NCI-H1048 (cell line): Measurements from ENCODE around the gene HRNR.
"Not testable (repeated sequence)": the region's sequence is repeated elsewhere in the genome, so short reads cannot be mapped to it uniquely, and the experiment has no call there.

ENCODE experiments used
- DNase-seq: peaks from one replicate; lab custom pipeline; 2025; lab: John Stamatoyannopoulos, UW

The HRNR gene

DNA sequence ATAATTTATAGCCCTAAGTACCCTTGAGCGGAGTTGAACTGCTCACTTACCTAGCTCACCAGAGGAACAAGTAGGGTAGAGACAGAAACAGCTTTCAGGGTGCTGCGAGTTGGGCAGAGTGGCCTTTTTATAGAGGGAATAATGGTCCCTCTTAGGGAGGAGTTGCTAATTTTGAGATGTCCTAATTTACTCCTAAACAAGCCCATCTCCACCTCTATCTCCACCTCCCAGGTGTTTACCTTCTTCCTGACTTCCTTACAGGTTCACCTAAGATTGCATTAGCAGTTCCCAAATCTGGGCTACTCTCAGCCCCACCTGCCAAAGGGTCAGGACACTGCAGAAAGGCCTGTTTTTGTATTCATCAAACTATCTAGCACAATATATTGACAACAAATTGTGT is at the start of gene HRNR:
Gene HRNR (minus strand): TSS at position 101 of the 400 bp plus-strand sequence. CDS start 940 bp downstream, outside the sequence.
- DNase-seq: no peak

DNA sequence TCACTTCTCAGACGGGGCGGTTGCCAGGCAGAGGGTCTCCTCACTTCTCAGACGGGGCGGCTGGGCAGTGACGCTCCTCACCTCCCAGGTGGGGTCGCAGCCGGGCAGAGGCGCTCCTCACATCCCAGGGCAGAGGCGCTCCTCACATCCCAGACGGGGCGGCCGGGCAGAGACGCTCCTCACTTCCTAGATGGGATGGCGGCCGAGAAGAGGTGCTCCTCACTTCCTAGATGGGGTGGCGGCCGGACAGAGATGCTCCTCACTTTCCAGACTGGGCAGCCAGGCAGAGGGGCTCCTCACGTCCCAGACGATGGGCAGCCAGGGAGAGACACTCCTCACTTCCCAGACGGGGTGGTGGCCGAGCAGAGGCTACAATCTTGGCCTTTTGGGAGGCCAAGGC is 32.4 kb upstream of the HRNR start:
- not testable (repeated sequence) for DNase-seq

DNA sequence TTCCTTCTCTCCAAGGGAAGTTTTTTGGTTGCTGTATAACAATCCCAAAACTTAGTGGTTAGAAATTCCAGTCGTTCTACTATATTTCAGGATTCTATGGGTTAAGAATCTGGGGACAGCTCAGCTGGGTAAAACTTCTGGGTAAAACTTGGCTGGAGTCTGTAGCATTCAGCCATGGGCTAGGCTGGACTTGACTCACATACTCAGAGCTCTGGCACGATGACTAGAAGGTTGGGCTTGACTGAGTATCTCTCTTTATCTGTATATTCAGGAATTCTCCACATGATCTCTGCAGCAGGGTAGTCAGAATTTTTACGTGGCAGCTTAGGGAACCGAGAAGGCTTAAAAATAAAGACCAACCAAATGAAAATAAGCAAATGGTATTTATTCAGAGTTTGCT is 28.2 kb upstream of the HRNR start:
- DNase-seq: no peak

DNA sequence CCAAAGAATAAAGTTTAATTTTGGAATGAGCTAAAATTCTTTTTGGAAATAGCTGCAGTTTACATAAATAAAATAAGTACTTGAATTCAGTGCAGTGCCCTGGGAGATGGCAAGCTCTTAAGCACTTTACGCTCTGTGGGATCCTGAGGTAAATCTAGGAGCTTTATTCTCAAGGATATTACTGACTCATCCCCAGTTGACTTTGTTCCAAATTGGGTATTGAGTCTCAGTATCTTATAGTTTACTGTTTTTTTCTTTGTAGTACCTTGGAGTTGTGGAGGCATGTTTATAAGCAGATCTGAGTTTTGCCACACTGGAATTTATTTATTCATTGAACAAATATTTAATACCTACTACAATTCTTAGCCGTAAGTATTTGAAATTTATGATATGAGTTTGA is 27.4 kb upstream of the HRNR start:
- DNase-seq: no peak

DNA sequence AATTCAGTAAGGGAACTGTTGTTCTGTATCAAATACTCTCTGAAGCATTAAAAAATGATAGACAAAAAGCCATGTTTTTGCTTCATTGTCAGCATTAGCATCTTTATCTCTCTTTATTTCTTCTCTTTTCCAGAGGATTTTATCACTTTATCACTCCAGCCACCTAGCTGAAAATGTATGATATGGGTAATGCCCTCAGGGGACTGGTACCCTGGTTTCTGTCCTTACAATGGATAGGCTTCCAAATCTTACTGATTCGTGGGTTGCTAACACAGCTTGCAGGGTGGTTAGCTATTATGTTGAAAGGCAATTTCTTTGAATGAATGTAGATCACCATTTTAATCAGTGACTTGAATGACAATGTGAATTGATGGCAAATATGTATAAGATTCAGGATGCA is 23.3 kb upstream of the HRNR start:
- no peak for DNase-seq

DNA sequence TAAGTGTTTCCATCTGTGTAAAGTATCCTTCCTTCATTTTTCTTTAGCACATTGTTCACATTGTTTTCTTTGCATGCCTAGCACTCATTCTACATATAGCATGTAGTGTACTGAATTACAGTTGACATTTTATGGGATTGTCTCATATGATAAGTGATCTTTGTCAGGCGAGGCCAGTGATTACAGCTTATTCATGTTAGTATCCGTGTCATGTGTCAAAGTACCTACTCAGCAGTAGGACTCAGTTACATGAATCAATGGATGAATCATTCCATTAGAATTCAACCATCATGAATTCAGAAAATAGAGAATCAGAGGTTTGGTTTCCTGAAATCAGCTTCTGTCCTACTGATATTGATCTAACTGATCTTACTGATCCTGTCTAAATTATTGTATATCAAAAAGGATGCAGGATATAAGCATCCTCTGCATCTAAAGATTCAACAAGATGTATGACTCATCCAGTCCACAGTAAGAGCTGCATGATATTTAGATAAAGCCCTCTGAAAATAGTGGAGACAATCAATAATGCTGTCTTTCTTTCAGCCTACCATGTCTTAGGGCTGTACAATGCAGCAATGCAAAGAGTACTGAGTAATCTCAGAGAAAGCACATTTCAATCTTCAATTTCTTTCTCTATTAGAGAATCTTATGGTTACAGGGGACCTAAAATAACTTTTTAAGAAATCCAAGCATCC is 20.7 kb upstream of the HRNR start:
- no peak for DNase-seq

DNA sequence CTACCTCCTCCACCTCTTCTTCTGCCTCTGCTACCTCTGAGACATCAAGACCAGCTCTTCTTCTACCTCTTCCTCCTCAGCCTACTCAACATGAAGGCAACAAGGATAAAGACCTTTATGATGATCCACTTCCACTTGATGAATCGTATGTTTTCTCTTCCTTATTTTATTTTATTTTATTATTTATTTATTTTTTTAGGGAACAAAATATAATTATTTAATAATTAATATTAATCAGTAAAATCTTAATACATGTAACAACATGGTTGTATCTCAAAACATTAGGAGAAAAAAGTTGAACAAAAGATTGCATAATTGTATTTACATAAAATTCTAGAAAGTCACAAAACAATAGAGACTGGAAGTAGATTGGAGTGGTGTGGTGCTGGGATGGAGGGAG is 13.1 kb upstream of the HRNR start:
- no peak for DNase-seq

DNA sequence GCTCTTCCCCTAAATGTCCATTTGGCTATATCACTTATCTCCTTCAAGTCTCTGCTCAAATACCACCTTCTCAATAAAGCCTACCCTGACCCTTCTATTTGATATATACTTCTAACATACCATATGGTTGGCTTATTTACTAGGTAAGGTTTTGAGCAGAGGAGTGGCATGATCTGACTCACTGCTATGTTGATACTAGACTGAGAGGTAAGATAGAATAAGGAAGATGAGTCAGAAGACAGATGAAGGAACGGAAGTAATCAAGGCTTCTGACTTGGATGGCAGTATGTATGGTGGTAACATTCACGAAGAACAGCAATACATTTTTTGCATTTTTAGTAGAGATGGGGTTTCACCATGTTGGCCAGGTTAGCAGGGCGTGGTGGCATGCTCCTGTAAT is 4.8 kb upstream of the HRNR start:
- DNase-seq: no peak

DNA sequence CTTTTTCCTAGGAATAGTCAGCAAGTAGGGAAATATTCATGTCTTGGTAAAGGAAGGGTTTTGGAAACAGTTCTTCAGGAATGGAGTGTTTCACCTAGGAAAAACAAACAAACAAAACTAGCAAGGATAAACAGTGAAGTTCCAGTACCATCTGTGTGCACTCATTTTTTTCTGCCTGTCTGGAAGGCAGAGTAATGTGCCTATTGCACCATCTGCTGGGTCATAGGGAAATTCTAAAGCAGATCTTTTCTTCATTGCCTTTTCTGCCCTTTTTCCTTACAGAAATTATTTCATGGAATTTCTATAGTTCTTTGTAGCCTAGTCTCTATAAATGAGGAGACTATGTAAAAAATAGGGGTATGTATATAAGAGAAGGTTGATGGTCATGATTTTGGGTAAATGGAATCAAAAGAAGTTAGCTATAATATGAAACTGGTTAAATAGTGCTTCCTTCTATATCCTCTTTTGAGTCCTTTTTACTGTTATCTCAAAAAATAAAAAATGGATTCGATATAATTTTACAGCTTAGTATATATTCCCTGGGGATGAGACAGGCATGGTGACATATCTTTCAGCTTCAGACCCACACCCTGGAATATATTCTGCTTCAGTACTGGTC is 3.4 kb upstream of the HRNR start:
- no peak for DNase-seq

DNA sequence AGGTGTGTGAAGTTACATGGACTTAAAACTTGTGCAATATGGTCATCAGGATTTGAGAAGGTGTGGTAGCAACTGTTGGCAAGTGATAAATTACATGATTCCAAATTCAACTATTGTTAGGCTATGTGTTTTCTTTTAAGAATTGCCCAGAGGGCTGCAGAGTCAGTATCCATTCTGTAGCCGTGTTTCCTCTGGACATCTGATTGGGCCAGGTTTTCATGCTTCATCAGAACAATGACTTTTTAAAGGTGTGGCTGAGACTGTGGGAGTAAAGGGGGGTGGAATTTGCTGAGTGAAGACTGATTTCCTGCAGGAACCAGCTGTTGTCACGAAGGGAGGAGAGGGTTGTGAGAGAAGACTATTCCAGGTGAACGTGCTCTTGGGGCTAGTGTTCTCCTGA is 1.7 kb upstream of the HRNR start:
- DNase-seq: no peak

DNA sequence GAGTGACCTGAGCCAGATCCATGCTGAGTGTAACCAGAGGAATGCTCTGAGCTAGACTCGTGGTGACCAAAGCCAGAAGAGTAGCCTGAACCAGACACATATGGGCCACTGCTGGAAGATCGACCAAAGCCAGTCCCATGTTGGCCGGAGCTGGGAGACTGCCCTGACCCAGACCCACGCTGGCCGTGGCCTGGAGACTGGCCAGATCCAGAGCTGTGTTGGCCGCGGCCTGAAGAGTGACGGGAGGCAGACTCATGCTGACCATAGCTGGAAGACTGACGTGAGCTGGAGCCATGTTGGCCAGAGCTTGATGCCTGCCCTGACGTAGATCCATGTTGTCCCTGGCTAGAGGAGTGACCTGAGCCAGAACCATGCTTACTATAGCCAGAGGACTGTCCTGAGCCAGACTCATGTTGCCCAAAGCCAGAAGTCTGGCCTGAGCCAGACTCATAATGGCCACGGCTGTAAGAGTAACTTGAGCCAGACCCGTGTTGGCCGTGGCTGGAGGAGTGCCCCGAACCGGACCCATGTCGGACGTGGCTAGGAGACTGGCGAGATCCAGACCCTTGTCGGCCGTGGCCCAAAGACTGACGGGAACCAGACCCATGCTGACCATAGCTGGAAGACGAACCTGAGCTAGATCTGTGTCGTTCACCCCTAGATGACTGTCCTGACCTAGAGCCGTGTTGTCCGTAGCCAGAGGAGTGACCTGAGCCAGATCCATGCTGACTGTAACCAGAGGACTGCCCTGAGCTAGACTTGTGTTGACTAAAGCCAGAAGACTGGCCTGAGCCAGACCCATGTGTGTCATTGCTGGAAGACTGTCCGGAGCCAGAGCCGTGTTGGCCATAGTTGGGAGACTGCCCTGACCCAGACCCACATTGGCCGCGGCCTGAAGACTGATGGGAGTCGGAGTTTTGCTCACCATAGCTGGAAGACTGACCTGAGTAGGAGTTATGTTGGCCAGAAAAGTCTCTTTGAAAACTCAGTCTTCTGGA is 3.5 kb downstream of the HRNR start:
- no peak for DNase-seq

DNA sequence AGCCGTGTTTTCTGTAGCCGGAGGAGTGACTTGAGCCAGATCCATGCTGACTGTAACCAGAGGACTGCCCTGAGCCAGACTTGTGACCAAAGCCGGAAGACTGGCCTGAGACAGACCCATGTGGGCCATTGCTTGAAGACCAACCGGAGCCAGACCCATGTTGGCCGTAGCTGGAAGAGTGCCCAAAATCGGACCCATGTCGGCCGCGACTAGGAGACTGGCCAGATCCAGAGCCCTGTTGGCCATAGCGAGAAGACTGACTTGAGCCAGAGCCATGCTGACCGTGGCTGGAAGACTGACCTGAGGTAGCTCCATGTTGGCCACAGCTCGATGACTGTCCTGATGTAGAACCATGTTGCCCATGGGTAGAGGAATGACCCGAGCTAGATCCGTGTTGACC is 4.6 kb downstream of the HRNR start:
- DNase-seq: not testable (repeated sequence)

DNA sequence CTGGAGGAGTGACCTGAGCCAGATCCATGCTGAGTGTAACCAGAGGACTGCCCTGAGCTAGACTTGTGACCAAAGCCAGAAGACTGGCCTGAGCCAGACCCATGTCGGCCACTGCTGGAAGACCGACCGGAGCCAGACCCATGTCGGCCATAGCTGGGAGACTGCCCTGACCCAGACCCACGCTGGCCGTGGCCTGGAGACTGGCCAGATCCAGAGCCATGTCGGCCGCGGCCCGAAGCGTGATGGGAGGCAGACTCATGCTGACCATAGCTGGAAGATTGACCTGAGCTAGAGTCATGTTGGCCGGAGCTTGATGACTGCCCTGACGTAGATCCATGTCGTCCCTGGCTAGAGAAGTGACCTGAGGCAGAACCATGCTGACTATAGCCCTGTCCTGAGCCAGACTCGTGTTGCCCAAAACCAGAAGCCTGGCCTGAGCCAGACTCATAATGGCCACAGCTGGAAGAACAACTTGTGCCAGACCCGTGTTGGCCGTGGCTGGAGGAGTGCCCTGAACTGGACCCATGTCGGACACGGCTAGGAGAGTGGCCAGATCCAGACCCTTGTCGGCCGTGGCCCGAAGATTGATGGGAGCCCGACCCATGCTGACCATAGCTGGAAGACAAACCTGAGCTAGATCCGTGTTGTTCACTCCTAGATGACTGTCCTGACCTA is 5.1 kb downstream of the HRNR start:
- no peak for DNase-seq

DNA sequence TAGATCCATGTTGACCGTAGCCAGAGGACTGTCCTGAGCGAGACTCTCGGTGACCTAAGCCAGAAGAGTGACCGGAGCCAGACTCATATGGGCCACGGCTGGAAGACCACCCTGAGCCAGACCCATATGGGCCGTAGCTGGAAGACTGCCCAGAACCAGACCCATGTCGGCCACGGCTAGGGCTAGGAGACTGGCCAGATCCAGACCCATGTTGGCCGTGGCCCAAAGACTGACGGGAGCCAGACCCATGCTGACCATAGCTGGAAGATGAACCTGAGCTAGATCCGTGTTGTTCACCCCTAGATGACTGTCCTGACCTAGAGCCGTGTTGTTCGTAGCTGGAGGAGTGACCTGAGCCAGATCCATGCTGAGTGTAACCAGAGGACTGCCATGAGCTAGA is 8.4 kb downstream of the HRNR start:
- not testable (repeated sequence) for DNase-seq

DNA sequence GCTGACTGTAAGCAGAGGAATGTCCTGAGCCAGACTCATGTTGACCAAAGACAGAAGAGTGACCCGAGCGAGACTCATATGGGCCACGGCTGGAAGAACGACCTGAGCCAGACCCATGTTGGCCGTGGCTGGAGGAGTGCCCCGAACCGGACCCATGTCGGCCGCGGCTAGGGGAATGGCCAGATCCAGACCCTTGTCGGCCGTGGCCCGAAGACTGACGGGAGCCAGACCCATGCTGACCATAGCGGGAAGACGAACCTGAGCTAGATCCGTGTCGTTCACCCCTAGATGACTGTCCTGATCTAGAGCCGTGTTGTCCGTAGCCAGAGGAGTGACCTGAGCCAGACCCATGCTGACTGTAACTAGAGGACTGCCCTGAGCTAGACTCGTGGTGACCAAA is 9.1 kb downstream of the HRNR start:
- DNase-seq: not testable (repeated sequence)

DNA sequence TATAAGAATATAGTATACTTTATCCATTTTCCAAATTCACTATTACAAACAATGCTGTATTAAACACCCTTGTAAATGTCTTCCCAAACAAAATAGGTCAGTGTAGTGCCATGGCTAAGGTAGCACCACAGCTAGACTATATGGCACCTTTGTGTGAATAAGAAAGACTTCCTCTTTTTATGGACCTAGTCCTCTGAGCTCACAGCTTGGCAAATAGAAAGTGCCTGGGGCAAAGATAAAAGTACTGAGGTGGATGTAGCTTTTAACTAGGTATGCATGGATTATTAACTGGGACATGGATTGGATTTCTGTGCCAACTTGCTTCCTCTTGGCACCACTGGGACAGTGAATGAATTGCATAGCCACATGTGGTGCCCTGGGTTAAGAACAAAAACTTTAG is 25.0 kb downstream of the HRNR start:
- no peak for DNase-seq

DNA sequence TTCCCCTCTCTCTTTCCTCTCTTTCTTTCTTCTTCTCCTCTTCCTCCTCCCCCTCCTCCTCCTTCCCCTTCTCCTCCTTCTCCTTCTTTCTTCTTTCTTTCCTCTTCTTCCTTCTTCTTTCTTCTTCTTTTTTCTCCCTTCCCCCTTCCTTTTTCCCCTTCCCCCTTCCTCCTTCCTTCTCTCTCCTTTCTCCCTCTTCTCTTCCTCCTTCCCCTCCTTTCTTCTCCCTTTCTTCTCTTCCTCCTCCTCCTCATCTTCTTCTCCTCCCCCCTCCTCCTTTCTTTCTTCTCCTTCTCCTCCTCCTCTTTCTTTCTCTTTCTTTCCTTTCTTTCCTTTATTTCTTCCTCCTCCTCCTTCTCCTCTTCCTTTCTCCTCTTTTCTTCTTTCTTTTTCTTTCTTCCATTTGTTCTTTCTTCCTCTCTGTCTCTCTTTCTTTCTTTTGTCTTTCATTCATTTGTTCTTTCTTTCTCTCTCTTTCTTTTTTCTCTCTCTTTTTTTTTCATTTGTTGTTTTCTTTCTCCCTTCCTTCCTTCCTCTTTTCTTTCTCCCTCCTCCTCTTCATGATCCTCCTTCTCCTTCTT is 26.5 kb downstream of the HRNR start:
- no peak for DNase-seq

DNA sequence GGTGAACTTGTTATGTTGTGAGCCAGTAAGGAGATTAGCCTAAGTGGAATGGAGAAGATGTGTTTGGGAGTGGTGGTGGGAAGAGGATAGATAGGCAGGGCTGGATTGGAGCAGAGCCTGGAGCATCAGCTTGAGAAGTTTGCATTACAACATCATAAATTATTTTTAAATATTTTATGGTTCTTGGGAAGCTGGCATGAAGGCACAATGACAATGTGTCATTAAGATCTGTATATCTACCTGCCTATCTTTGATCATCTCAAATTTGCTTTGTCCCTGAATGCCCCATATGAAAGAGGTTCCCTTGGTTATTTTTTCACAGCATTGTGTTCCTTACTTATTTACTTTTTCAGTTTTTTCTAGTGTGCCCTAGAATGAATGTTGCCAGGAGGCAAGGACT is 32.3 kb downstream of the HRNR start:
- no peak for DNase-seq

DNA sequence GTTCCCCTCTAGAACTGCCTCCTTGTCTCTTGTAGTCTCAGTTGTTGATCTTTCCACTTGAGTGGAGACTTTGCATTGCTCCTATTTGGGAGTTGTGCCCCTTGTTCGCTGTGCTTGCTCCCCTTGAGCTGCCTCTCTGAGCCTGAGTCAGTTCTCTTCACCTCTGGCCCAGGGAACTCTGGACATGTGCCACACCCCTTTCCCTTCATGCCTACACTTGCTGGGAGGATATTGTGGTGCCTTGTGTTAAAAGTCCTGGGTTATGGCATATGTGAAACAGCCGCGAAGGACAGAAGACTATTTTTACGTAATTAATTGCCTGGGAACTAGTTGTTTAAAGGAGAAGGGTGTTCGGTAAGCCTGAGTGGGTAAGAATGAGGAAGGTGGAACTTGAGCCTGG is 32.7 kb downstream of the HRNR start:
- DNase-seq: no peak

DNA sequence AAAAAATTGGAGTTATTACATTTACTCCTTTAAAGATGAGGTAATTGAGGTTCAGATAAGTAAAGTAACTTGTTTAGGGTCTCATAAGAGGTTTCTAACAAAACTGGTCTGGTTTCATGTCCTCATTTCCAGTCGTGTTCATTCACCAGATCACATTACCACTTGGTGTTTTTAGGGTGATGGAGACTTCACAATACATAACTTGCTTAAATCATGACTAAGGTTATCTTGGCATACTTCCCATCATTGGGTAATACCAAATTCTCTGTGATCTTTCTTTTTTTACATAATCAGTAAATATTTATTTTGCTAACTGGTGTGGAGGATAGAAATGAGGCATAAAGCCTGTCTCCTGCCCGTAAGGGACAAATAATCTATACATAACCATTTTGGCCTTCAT is 33.4 kb downstream of the HRNR start:
- DNase-seq: no peak

DNA sequence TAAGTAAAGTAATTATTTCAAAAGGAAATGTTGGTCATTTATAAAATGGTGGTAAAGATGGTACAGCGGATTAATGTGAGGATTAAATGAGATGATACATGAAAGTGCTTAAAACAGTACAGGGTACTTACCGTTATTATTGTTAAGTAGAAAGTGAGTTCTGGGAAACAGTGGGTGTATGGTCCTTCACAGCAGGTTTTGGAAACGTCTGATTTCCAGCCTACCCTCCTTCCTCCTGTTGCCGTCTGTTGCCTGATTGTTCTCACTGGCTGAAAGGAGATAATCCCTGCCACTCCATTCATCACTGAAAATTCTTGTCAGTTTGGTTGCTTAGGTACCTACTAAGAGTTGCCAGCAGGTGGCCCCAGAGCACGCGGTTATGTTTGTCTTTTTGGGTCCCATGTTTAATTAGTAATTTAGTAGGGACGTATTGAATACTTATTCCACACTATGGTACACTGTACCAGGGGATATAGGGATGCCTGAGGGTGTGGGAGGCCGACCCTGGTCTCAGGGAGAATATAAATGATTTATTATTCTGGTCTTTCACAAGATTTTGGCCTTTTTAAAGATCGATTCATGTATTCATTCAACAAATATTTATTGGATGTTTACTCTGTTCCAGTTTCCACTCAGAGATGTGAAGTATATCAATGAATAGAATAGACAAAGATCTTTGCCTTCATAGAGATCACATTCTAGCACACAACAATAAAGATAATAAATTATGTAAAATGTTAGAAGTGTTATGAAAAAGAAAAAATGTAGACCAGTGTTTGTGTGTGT is 34.1 kb downstream of the HRNR start:
- DNase-seq: peak; percentile 53
